Fibroblast of skin of left biceps (primary cell): ENCODE data around the gene RRP15.
"Not testable (repeated sequence)": the region's sequence is repeated elsewhere in the genome, so short reads cannot be mapped to it uniquely, and the experiment has no call there.

Experiments used
- DNase-seq, 2 experiments: peaks; one replicate each; pipeline ENCODE4 v3.0.0-alpha.2; 2013; ENCODE audit warnings: low read depth in 2 of 2

The RRP15 gene

DNA sequence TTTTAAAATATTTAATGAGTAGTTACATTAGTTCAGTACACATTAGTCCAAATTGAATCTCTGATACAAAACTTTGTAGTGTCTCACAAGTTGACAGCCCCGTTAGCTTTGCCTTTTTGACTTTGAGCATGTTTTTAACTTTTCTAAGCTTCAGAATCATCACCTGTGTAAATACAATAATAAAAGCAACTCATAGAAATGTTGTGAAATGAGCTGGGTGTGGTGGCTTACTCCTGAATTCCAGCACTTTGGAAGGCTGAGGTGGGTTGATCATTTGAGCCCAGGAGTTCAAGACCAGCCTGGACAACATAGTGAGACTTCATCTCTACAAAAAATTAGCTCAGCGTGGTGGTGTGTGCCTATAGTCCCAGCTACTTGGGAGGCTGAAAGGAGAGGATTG is 11.1 kb downstream of the RRP15 start:
- DNase-seq = no peak

DNA sequence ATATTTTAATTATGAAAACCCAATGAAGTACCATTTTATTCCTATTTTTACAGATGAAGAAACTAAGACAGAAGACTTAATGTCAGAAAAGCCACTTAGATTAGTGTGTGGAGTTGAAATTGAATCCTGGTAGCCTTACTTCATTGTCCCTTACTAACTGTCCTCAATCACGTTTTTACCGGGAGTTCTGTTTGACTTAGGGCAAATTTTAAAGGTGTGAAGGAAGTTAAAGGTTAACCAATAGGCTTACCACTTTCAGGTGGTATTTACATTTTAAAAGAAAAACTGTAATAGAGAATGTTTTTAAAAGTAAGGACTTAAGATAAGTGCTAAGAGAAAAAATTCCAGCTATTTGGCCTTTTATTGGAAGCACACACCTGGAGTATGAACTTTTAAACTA is 12.4 kb downstream of the RRP15 start:
- no peak for DNase-seq

DNA sequence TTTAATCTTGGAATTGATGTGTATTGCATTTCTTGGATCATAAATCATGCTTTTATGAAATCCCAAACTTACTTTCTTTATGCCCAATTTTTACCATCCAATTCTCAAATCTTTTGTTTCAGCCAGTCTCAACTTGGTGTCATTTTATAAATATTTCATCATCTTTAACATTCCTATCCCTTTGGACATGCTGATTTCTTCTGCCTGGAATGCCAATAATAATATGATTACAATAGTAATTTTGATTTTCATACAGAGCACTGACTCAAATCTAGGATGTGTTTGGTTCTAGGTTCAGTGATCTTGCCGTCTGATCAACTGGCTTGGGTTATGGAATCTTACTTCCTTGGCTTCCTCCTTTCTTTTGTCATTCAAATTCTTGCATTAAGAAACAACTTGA is 12.8 kb downstream of the RRP15 start:
- DNase-seq = no peak

DNA sequence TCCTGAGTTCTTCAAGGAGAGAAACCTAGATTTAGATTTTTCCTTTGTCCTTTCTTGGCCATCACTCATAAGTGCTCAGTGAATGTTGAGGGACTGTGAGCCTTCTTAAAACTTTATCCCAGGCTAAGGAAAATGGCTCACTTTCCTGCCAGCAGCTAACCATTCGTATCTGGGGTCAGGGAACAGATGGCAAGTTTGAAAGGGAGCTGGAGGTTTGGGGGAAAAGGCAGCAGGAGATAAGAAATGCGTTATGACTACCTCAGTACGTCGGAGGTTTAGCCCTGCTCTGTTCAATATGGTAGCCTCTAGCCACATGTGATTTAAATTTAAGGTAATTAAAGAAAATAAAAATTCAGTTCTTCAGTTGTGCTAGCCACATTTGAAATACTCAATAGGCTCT is 13.3 kb downstream of the RRP15 start:
- DNase-seq = no peak

DNA sequence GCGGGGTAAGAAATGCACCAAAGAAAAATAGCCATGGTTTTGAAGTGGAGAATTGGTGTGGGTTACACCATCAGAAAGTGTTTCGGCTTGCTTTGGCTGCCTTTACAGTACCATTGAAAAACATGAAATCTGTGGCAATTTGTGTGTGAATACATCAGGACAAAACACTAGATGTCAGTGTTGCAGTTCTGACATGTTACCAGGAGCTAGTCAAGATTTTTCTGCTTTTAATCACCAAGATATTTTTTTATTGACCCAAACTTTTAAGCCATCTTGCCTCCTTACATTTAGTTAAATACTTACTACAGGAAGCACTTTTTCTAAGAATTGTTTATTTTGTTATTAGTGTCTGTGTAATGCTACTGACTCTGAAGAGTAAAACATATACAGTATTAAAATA is 14.3 kb downstream of the RRP15 start:
- peak; percentile 19 to 26 for DNase-seq

DNA sequence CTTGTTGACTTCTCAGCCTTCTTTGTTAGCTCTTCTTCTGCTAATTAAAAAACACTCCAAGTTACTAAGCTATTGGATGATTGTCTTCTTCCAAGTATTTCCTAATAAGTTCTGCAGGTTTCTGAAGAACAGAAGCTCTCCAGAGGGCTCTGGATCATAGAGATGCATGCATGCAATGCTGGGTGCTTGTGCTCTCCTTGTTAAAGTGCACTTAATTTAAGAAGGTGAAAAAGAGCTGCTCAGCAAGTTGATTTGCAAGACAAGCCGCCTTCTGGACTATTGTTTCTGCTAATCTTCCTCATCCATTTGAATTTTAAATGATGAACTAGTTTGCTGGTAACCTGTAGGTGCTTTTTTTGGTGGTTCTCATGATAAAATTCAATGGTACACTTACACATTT is 16.1 kb downstream of the RRP15 start:
- DNase-seq = no peak

DNA sequence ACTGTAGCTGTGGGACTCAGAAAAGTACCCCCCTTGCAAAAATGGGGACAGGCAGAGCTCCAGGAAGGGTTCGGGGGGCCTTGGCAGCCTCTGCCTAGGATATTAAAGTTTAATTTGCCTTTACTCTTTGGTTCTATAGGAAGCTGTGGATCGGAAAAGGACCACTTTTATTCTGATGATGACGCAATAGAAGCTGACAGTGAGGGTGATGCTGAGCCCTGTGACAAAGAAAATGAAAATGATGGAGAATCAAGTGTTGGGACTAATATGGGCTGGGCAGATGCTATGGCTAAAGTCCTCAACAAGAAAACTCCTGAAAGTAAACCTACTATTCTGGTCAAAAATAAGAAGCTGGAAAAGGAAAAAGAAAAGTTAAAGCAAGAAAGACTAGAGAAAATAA is 17.1 kb downstream of the RRP15 start:
- DNase-seq = no peak

DNA sequence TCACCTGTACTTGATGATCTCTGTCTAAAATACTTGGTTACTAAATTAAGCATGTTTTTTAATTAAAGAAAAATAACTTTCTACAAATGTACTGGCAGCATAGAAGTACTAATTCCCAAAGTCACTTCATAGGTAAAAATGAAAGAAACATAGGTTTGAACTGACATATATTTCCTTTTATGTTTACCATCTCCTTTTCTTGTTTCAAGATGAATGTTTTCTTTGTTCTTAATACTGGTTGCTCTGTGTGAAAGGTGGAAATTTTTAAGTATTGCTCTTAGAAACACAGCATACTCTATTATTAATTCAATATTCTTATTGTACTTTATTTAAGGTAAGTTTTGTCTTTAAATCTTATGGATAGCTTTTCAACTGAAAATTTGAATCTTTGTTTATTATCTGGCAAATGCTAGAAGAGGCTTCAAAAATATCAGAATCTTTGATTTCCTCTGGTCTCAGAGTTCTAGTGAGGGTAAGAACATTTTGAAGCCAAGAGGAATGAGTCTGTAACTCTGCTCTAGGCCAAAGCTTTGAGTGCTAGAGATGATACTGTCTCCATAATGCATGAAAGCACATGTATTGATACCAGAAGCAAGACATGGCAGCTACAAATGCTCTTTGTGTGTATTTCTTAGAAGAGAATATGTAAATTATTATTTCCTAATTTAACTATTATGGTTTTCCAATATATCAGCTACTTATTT is 18.2 kb downstream of the RRP15 start:
- DNase-seq = no peak

DNA sequence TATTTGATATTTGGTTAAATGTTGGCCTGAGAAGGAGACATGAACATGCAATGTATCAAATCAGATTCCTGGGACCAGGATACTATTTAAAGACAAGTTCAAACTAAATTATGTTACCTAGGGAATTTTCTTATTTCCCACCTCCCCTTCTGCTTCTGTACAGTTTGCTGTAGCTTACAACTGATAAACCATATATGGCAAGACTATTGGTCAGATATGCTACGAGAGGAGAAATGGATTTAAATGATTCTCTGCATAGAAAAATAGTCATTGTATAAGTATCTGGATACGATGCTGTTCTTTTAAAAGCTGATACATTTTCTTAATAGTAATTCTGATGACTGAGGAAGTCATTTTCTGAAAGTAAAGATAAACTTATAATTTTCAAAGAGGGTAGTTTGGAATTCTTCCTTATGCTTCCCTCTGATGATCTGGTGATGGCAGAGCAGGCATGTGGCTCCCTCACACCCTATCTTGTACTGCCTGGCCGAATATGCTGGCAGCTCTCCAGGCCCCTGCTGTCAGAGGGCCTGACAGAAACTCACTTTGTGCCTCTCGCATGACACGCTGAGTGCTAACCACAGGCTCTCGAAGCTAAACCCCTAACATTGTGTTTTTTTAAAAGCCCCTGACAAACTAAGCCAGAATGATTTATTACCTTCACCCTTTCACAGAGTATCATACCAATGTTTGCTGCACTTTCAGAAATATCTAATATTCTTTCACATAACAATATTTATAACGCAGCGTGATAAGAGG is 19.4 kb downstream of the RRP15 start:
- peak; percentile 11 to 19 for DNase-seq

DNA sequence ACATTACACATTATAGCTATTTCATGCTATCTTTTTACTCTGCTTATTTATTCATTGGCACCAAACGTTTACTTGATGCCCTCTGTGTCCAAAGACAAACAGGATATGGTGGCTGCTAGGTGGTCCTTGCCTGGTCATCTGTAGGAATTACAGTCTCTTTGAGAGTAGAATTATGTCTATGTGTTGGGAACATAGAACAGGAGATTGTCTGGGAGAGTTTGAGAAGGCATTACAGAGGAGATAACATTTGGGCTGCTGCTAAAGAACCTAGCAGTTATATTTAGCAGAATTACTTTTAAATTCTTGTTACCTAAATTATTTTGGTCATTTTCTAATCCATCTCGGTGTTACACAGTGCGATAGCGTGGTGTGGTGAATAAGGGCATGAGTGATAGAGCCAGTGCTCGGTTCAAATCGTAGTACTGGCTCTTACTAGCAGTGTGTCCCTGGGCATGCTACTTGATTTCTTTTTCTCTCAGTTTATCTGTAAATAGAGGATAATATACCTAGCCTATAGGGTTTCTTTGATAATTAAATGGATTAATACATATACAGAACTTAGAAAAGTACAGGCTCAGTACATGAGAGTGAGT is 20.5 kb downstream of the RRP15 start:
- DNase-seq = no peak

DNA sequence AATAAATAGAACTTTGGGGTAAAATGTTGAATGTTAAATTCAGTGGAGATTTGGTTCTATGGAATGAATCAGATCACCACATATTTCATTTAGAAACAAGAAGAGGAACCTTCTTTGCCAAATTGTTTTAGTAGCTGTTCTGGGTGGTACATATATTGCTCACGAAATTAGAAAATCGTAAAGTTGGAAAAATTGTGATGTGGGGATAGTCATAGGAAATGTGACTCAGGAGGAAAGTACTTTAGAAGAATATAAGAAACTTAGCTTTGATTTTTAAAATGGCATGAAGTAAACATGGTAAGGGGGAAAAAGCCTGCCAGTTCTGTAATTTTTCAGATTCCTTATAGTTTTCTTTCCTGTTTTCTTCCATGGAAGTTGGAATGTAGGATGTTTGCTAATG is 27.4 kb downstream of the RRP15 start:
- DNase-seq = no peak

DNA sequence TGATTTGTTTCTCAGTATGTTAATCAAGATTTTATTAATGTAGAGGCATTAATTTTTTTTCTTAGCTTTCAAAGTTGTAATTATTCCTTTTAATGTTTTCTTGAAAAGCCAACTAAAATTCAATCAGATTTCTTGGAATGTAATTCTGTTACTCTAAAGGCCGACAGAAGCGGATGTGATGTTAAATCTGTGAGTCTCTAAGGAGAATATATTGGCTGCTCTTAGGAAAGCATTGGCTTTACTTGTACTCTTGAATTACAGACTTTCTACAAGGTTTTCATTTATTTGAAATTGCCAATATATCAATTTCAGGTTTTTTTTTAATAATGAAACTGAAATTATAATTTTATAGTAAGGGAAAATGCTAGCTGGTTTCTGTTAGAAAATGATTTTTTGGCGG is 29.2 kb downstream of the RRP15 start:
- DNase-seq = no peak

DNA sequence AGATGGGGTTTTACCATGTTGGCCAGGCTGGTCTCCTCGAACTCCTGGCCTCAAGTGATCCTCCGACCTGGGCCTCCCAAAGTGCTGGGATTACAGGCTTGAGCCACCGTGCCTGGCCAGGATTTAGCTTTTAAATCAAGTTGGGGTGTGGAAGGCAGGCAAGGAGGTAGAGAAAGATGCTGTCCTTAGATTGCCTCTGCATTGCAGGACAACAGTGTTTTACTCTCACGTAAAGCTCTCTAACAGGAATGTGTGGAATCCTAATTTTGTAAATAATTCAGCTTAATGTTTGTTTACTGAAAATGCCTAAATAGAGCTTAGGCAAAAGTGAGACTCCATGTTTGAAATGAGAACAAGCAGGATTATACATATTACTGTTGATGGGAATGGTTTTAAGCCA is 30.5 kb downstream of the RRP15 start:
- DNase-seq = no peak

DNA sequence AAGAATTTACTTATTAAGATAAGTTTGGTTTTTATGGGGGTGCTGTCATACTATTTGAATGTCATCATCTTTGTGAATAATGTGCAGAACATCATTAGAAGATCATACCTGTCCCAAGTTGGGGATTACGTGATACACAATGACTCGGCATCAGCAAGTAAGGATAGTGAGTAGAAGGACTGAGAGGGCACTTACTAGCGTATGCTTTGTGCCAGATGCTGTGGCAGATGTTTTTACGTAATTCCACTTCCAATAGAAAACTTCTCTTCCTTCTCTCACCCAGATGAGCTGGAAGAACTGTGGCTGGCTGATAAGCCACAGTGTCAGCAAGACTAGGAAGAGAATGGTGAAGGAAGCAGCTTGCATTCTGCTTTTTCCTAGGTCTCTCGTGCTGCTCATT is 32.0 kb downstream of the RRP15 start:
- no peak for DNase-seq

DNA sequence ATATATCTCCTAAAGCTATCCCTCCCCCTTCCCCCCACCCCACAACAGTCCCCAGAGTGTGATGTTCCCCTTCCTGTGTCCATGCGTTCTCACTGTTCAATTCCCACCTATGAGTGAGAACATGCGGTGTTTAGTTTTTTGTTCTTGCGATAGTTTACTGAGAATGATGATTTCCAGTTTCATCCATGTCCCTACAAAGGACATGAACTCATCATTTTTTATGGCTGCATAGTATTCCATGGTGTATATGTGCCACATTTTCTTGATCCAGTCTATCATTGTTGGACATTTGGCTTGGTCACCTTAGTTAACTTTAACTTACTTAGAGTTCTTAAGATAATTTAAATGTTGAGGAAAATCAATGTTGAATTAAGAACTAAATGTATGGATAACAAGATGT is 35.1 kb downstream of the RRP15 start:
- DNase-seq = not testable (repeated sequence)

DNA sequence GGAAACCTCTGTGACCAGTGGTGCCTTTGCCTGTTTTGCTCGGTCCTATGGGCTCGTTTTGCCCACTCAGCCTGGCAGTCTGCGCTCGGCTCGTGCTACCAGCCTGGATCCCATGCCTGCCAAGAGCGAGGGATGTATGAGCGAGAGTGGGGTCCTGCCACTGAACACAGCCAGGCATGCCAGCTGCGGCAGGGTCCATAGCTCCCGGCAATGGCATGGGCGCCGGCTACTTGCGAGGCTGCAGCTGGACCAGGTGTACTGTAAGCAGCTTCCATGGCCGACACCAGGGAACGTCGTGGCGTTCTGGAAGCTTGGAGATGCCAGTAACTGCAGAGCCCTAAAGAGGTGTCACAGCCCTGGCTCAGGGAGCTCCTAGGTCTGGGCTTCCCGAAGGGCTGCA is 37.7 kb downstream of the RRP15 start:
- no peak for DNase-seq

DNA sequence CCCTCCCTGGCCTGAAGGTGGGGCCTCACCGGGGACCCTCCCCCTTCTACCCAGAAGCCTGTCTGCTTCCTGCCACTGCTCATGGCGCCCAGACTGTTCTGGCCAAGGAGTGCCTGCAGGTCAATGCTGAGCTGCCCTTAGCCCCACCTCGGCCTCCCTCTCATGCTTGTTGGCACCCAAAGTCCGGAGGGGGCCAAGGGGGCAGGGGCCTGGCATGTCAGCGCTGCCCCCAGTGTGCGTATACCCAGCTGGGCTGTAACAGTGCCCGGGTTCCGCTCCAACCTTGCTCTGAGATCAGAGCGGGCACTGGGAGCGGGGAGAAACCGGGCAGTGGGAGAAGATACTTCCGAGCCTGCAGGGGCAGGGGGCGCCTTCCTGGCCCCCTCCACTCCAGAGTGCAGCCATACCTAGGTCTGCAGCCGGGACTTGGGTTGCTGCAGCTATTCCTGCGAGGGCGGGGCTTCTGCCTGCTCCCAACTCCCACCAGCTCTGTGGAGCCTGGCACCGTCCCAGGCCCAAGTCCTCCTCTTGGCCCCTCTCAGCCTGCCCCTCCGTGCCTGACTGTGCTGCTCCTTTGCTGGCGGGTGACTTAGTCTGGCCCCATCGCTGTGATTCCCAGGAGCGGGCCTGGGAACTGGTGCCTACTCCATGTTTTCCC is 38.6 kb downstream of the RRP15 start:
- no peak for DNase-seq

DNA sequence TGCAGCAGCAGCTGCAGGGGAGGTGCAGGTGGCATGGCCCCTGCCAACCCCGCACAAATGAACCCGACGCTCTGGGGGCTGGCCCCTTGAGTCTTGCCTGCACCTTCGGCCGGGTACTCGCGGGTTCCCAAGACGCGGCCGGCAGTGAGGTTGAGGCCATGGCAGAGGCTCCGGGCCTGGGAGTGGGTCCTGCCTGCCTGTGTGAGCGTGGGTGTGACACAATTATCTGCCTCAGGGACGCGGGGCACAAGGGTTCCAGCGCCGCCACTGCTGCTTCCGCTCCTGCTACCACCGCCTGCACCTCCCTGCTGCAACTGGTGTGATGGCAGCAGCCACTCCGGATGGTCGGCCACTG is 39.1 kb downstream of the RRP15 start:
- DNase-seq = no peak

DNA sequence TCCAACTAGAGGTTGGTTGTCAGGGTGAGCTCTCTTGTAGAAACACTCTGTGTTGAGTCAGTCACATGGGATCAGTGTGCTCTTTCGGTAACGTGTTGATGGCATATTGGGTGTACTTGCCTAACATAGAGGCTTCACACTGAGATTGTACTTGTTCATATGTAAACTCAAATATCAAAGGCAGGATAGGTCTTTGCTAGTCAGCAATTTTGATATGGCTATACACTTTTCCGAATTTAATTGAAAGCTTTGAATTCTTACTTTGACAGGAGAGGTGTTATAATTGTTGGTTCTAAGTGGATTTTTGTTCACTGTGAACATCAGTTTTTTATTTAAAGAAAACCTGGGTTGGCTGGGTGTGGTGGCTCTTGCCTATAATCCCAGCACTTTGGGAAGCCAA is 43.7 kb downstream of the RRP15 start:
- no peak for DNase-seq

DNA sequence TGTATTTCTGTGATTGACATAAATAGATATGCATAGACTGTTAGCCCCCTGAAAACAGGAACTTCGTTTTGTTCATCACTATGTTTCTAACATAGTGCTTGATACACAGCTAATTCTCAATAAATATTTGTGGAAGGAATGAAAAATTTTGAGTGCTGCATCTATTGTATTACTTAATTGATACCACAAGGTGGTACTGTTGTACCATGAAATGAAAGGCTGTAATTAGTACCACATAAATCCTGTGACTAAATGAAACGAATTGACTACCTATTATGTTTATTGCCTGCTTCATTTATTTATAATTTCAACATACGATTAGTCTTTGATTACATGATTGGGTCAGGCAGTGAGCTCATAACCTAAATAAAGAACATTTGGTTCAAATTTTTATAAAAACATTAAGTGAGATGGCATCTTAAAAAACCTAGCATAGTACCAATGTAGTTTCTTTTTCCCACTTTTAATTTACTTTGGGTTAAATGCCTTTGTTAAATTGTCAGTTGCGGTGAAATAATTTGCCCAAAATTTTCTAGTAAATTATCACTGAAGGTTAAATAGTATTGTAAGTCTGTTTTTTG is 45.0 kb downstream of the RRP15 start:
- no peak for DNase-seq

DNA sequence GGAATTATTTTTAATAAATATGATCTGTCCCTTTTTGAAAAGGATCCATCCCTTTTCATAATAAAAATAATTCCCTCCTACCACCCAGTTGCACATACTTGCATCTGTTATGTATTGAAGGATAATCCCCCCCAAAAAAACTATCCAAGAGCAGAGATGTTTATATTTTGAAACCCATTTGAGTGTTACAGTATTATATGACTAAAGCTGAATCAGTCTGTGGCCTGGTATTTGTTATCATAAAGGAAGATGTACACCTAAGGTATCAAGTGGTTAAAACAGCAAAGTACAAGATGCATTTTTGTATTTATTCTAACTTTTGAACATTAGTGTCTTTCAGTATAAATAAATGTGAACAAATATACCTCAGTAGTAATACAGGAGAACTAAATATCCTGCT is 47.3 kb downstream of the RRP15 start:
- DNase-seq = no peak

DNA sequence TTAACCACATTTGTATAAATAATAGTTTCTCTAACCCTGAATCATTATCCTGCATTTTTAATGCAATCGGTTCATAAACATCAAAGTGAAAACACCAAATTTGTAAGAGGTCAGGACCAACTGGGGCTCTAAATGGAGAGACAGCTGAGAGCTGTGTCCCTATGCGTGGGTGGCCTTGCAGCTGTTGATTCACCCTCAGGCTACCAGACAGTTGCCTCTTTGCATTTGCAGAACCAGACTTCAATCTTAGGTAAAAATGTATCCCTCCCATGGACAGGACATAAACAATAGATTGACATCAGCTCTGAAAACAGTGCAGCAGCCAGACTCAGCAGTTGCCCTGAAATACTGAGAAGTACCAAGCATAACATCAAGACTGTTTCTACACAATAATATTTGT is 51.2 kb downstream of the RRP15 start:
- DNase-seq = no peak
